ENCODE measurements around the gene TMPRSS13.

DNA sequence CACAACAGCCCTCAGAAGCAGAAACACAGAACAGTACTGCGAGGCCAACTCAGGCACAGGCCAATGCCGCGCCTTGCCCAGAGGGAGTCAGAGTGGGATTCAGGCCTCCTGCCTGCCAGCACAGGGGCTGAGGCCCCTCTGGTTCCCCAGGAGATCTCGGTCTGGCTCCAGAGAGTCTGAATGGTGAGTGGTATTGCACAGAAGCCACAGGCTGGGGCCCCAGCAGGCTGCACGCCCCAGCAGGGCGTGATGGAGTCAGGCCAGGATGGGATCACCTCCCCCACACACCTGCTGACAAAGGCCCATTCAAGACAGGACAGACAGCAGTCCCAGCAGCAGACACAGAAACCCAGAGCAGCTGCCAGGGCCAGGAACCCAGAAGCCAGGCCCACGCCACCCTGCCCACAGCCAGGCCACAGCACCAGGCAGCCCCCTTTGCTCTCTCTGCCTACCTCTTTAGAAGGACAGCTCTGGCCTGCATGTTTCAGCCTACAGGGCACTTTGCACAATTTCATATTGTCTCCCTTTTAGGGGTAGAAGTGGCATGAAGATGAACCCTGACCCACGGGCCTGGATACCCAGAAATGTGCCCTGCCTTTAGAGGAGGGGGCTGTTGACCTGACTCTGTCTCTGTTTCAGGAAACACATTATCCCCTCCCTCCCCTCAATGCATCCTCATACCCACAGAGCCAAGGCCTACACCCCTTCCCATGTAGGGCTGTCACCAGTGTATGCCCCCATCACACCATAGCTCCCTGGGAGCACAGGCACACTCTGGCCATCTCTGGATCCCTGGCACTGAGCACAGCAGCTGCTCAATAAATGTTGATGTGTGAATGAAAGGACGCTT, 58.9 kb downstream of the TMPRSS13 start:
- TF ChIP-seq GATA3 (IDR thresholded peaks at IDR 0.05; ENCODE audit: low read depth, low read length) (no peak), GATA2 (IDR thresholded peaks at IDR 0.05; ENCODE audit: low read depth, low read length) (no peak)
